NCI-H1930 (cell line): ENCODE results near the gene RBPMS2.
"Not testable (repeated sequence)": the region's sequence is repeated elsewhere in the genome, so short reads cannot be mapped to it uniquely, and the experiment has no call there.

ENCODE experiments used
- DNase-seq, 2 experiments: peaks; one replicate each; lab custom pipeline; 2025; lab: John Stamatoyannopoulos, UW

The RBPMS2 gene

DNA sequence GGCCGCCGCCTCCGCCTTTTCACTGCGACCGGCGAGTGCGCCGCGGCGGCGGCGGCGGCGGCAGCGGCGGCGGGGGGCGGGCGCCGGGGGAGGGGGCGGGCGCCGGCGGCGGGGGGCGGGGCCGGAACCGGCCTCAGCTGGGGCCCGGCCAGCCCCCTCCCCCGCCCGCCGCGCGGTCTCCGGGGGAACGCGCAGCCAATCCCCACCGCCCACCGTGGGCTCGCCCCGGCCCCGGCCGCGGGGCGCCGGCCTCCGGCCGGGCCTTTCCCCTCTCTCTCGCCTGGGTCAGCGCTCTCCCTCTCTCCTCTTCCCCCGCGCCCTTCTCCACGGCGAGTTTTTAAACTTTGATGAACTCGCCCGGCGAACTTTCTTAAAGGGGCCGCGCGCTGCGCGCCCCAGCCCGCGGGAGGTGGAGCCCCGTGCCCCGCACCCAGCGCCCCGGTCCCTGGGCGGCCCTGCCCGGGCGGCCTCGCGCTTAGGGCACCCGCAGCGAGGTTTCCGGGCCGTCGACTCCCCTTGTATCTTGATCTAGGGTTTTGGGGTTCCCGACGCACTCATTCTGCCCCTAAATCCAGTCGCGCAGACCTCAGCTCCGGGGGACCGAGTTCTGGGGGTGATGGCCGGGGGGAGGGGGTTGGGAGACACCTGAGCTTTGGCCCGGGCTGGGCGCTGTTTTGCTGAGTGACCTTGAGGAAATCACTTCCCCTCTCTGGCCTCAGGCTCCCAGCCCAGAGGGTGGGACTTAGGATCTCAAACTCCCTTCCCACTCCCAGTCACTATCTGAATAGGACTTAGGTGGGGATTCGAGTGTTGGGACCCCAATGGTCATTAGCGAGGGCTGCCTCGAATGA is at the start of gene RBPMS2:
RBPMS2 (minus strand) TSS at position 39 of the 851 bp plus-strand sequence. CDS start 270 bp downstream, outside the sequence.
- DNase-seq = no peak

DNA sequence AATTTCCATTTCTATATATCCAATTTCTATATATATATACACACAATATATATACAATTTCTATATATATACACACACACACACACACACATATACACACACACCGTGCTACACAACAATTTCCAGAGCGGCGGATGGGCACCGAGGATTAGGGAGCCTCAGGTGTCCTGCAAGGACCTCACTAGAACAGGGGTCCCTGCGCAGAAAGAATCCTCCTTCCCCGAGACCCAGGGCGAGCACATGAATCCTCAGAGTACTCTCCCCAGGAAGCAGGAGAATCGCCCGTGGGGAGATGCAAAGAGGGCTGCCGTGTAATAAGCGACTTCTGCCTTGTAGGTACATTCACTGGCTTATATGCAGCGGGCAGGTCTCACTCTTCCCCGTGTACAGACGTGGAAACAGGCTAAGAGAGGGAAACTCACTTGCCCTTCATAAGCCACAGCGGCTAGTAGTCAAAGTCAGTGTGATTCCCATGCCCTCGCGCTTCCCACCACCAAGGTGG is 49.6 kb upstream of the RBPMS2 start:
- DNase-seq = no peak

DNA sequence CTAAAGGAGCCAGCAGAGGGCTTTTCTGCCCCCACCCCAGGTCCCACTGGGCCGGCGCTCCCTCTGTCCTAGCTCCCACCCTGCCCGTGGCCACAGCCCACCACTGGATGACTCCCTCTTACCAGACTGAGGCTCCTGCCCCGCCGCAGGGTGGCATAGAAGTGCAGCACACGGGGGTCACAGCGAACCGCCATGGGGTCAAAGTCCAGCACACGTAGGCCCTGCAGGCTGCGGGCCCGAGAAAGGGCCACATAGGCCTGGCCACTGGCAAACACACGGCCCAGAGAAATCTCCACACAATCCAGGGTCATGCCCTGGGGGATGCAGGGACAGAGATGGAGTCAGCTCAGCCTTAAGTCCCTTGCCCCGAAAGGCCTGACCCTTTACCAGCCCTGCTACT is 41.1 kb upstream of the RBPMS2 start:
- DNase-seq = no peak

DNA sequence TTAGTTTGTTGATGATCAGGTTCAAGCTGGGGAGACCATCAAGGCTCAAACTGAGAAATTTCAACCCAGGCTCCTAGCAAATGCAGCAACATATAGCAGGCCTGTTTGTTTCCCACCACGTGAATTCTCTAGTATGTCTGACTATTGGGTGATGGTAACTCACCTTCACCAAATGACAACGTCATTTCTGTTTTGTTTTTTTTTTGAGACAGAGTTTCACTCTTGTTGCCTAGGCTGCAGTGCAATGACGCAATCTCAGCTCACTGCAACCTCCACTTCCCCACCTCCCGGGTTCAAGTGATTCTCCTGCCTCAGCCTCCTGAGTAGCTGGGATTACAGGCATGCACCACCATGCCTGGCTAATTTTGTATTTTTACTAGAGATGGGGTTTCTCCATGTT is 39.6 kb upstream of the RBPMS2 start:
- DNase-seq = not testable (repeated sequence)

DNA sequence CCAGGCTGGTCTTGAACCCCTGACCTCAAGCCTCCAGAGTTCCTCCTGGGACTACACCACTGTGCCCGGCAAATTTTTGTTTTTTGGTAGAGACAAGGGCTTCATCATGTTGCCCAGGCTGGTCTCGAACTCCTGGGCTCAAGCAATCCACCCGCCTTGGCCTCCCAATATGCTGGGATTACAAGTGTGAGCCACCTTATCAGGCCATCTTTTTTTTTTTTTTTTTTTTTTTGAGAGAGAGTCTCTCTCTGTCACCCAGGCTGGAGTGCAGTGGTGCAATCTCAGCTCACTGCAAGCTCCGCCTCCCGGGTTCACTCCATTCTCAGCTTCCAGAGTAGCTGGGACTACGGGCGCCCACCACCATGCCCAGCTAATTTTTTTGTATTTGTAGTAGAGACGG is 38.9 kb upstream of the RBPMS2 start:
- DNase-seq = not testable (repeated sequence)

DNA sequence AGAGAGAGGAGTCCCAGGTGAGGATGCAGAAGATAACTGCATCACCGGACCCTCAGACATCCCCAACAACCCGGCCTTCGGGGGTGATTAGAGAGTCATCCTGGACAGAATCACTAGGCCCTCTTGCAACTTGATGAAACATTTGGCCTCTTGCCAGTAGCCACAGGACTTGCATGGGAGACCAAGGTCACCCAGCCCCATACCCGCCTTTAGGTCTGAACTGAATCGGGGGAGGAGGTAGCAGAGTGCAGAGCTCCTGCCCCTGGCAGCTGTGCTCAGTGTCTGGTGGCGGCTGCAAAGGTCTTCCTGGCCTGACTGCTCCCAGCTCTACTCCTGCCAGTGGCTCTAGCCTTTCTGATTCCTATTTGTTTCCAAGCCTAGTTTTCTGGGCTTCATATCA is 37.7 kb upstream of the RBPMS2 start:
- no peak for DNase-seq

DNA sequence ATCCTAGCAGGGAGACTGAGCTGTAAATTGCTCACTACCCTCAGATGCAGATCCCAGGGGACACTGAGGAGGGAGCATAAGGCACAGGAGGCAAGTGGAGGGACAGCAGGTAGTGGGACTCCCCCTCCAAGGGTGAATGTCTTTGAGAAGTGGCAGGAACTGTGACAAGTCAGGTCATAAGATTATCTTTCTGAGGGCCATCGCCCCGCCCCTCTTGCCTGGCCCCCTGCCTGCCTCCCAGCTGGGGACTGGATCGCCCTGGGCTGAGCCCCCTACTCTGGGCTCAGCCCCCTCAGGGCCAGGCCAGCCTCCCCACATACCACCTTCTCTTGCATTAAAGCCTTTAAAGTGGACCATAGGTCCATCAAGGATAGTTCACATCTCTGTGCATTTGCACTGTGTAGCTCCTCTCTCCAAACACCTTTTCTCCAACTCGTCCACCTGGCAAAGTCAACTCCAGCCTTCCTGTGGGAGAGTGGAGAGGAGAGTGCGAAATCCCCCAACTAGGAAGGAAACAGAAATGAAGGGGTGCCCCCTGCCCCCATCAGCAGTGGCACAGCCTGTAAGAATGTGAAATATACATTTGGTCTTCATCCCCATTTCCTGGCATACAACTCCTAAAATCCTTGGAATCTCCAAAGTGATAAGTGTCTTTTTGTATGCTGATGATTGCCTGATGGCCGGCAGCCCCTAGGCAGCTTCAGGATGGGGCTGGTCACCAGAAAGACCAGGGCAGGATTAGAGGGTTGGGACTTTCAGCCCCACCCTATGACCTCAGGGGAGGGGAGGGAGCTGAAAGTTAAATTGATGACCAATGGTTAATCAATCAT is 35.3 kb upstream of the RBPMS2 start:
- no peak for DNase-seq

DNA sequence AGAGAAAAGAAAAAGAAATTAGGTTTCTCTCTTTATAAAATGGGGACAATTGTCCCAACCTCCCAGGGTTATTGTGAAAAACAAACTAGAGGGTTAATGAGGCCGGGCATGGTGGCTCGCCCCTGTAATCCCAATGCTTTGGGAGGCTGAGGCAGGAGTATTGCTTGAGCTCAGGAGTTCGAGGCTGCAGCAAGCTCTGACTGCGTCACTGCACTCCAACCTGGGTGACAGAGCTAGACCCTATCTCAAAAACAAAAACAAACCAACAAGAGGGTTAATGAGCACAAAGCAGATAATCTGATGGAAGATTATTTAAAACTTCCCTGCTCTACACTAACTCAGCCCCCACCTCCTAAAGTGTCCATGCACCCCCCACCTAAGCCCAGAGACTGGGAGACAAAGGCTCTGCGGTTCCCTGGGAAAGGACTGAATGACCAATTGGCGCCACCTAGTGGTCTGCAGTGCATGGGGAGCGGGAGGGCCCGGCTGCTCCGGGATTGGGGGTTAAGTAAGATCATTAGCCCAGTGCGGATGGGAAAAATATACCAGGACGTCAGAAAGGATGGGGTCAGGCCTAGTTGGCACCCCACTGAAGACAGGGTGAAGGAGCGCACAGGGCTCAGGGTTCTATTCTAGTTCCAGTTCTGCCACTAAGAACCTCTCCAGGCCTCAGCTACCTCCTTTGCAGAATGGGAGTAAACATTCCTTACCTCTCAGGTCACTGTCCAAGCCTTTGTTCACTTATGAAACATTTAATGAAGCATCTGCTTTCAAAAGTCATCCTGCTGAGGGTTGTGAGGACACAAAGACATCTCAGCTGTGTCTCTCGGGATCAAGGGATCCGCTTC is 34.5 kb upstream of the RBPMS2 start:
- peak; percentile 20 to 58 for DNase-seq

DNA sequence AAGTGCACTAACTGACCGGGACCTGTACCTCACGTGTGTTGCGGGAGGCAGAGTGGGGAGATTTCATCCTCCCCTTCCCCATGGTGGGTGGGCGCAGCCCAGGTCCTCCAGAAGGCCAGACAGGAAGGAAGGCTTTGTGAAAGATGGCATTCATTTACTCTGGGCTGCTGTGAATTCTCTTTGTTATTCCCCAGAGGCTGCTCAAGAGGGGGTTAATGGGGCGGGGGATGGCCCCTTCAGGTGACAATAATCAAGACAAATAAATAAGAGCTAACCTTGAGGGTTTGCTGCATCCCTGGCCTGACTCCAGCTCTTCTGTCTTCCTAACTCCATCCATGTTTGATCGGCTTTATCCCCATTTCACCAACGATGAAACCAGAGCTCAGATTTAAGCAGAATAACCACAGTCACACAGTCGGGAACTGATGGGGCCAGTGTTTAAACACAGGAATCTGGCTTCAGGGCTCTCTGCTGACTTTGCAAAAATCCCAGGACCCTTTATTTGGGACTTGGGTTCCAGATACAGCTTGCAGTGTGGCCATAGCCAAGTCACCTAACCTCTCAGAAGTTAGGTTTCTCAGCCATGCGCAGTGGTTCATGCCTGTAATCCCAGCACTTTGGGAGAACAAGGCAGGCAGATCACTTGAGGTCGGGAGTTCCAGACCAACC is 33.5 kb upstream of the RBPMS2 start:
- DNase-seq = no peak

DNA sequence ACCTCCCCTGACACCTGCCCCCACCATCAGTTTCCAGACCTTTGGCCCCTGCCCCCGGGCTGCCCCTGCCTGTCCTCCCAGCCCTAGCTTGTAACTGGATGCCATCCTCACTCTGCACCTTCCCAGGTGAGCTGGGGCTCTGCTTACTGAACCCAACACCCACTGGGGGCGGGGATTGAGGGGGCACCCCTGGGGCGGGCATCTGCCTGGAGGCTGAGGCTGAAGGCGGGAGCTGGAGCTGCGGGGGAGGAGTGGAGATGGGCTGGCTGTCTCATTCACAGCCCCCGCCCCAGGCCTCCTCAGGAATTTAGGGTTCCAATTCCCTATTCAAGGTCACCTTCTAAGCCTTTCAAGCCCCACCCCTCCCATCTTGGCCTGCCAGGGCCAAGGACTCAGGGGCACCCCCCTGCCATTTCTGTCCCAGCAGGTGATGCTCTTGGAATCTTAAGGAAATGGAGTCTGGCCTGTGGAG is 32.4 kb upstream of the RBPMS2 start:
- no peak for DNase-seq

DNA sequence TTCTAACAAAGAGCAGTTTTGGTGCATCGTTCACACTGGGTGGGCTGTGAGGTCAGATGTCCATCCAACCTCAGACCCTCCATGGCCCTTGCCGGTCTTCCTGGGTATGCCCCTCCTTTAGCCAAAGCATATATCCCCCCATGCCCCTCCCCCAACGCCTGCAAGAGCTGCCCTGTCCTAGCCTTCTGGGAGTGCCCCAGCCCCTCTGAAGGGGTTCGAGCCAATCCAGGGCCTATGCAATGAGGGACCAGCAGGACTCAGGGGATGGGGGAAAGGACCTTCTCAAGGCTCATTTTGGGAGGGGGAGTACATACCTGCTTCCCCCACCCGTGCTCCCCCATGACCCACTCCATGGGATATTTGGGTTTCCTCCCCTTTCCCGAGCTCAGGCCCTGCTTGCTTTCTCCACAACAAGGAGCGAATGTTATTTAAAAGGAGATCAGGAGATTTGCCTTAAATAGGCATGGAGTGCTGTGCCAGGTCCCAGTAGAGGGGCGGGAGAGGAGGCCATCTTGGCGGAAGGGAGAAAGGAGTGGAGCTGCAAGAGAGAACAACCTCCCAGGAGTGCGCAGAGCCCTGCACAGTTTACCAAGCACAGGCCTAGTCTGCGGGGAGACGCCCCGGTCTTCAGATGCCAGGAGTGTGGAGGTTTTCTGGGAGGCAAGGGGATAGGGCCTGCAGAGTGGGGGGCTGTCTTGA is 31.8 kb upstream of the RBPMS2 start:
- DNase-seq = no peak

DNA sequence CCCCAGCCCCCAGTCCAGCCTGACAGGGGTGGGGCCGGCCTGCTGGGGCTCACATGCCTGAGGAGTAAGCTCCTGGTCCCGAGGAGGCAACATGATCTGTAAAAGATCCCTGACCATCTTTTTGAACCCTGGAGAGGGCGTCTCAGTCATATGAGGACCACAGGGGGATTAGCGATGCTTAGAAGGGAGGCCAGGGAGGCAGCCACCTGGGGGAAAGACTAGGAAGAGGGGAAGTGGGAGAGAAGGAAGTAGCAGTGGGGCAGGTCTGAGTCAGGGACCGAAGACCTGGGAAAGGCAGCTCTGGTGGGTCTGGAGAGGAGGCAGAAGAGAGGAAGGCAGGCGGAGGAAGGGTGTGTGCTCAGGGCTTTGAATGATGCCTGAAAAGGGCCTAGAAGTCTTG is 31.1 kb upstream of the RBPMS2 start:
- no peak for DNase-seq

DNA sequence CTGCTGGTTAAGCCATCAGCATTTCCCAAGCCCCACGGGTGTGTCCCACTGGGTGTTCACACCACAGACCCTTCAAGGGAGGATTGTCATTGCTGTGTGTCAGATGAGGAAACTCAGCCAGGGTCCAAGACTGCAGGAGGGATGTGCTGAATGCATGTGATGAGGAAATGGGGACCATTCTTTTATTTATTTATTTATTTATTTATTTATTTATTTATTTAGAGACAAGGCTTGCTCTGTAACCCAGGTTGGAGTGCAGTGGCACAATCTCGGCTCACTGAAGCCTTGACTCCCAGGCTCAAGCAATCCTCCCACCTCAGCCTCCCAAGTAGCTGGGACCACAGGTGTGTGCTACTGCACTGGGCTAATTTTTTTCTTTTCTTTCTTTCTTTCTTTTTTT is 29.2 kb upstream of the RBPMS2 start:
- DNase-seq = no peak

DNA sequence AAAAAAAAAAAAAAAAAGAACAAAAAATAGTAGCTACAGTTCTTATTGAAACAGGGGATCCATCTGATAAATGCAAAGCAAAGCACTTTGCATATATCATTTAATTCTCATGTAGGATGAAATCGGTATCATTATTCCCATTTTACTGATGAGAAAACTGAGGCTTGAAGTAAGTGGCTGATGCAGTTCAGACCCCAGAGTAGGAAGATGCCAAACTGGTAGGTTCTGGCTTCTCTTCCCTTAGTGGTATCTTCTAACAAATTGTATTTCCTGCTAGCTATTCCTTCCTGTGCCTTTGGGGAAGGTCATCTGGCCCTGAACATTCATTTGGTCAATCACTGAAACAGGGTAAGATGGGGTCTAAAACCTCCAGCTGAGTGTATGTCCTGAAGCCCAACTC is 28.1 kb upstream of the RBPMS2 start:
- DNase-seq = no peak

DNA sequence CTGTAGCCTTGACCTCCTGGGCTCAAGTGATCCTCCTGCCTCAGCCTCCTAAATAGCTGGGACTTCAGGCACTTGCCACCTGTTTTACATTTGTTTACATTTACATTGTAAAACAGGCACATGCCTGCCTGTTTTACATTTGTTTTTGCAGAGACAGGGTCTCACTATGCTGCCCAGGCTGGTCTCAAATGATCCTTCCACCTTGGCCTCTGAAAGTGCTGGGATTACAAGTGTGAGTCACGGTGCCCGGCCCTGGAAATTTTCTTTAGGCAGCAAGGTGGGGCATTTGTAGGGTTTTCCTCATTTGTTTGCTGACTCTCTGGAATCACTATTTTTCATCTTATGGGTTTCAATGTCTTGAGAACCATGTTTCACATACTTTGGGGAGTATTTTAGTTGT is 25.1 kb upstream of the RBPMS2 start:
- DNase-seq = no peak

DNA sequence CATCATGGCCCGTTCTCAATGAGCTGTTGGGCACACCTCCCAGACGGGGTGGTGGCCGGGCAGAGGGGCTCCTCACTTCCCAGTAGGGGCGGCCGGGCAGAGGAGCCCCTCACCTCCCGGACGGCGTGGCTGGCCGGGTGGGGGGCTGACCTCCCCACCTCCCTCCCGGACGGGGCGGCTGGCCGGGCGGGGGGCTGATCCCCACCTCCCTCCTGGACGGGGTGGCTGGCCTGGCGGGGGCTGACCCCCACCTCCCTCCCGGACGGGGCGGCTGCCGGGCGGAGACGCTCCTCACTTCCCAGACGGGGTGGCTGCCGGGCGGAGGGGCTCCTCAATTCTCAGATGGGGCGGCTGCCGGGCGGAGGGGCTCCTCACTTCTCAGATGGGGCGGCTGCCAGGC is 23.5 kb upstream of the RBPMS2 start:
- DNase-seq = not testable (repeated sequence)

DNA sequence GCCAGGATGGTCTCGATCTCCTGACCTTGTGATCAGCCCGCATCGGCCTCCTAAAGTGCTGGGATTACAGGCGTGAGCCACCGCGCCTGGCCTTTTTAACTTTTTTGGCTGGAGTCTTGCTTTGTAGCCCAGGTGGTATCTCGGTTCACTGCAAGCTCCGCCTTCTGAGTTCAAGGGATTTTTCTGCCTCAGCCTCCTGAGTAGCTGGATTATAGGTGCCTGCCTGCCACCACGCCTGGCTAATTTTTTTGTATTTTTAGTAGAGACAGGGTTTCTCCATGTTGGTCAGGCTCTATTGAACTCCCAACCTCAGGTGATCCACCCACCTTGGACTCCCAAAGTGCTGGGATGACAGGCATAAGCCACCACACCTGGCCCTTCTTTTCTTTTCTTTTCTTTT is 20.5 kb upstream of the RBPMS2 start:
- DNase-seq = not testable (repeated sequence)

DNA sequence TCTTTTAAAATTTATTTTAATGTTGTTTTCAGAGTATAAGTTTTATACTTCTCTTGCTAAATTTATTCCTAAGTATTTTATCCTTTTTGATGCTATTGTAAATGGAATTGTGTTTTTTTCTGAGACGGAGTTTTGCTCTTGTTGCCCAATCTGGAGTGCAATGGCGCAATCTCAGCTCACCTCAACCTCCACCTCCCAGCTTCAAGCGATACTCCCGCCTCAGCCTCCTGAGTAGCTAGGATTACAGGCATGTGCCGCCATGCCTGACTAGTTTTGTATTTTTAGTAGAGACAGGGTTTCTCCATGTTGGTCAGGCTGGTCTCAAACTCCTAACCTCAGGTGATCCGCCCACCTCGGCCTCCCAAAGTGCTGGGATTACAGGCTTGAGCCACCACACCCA is 19.9 kb upstream of the RBPMS2 start:
- DNase-seq = not testable (repeated sequence)

DNA sequence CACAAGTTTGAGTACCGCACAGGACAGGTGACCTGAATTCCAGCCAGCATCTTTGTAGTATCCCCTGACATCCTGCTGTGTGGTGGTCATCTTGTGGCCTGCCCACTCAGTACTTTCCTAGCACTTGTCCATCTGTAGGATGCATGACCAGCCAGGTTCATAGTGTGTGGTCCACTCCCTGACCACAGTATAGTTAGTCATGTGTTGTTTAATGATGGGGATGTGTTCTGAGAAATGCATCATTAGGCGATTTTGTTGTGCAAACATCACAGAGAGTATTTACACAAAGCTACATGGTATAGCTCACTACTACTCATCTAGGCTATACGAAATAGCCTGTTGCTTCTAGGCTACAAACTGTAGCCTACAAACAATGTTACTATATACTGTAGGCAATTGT is 16.9 kb upstream of the RBPMS2 start:
- DNase-seq = no peak

DNA sequence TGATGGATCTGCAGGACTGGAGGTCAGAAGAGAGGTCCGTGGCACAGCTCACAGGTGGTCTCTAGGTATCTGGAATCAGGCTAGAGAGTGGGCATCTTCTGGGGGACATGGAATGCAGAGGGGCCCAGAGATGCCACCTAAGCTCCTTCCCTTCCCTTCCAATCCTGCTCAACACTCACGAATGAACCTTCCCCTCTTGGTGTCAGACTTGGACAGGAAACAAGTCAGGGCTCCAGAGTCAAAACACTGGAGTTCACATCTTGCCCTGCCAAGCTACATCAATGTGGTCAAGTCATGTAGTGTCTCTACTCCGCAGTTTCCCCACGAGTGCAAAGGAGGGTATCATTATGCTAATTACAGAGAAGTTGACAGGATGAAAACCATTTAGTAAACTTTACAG is 16.0 kb upstream of the RBPMS2 start:
- no peak for DNase-seq

DNA sequence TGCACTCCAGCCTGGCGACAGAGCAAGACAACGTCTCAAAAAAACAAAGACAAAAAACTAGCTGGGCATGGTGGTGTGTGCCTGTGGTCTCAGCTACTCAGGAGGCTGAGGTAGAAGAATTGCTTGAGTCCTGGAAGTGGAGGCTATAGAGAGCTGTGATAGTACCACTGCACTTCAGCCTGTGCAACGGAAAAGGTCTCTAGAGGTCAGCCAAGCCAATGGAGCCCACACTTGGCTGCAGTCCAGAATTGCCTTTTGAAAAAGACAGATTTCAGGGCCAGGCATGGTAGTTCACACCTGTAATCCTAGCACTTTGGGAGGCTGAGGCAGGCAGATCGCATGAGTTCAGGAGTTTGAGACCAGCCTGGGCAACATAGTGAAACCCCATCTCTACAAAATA is 8.4 kb upstream of the RBPMS2 start:
- DNase-seq = no peak
